ENCODE results near the gene TCEAL4. TPM values are rescaled to one million over a fixed set of nuclear protein-coding genes. Genes with fewer than 3 reads are reported as not detected.
A peak's percentile ranks its signal among the peaks of the same experiment; 100 is the strongest.

Gene TCEAL4
- total and polyA plus RNA-seq, 2 donors (not counting 1 experiment from before 2014, with no cell fraction given) = 63.6 to 75.7 TPM

DNA sequence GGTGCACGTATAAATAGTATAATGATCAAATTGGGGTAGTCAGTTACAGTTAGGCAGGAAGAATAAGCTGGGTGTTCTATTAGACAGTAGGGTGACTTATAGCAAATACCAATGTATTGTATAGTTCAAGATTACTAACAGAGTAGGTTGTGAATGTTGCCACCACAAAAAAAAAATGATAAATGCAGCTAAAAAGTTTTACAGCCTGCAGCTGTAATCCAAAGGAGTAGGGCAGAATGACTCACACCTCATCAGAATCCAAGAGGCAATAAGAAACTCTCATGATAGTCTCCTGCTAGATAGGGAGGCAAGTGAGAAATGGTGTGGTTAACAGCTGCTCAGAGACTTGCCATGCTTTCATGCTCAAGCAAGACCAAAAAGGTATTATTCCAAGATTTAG, 19.6 kb upstream of the TCEAL4 start:
- Histone ChIP-seq H3K9me3 (ENCODE audit: control insufficient read depth, insufficient read depth, low read depth, low read length) (no peaks in the 10 kb centered on the region), H3K4me1 (ENCODE audit: control insufficient read depth, extremely low read depth, insufficient read depth, low read length) (no peaks in the 10 kb centered on the region), H3K27me3 (ENCODE audit: control insufficient read depth, insufficient read depth, low read length) (no peaks in the 10 kb centered on the region), H4K20me1 (ENCODE audit: control insufficient read depth, extremely low read depth, insufficient read depth, low read length) (no peaks in the 10 kb centered on the region), H3K79me2 (ENCODE audit: control insufficient read depth, insufficient read depth, low read length) (no peaks in the 10 kb centered on the region), H3K9ac (ENCODE audit: insufficient read depth, low read length) (no peak overlapping the region), H2AFZ (ENCODE audit: low read length) (no peak overlapping the region), H3K27ac (ENCODE audit: insufficient read depth, low read length) (no peak overlapping the region), H3K4me2 (ENCODE audit: extremely low read depth, insufficient read depth, low read length) (no peak overlapping the region), H3K4me3 (replicated peaks in 1 of 4; ENCODE audit: control extremely low read depth in 1 of 4, insufficient read depth in 1 of 4, low read depth in 3 of 4, low read length in 4 of 4) (no peak overlapping the region), H3K36me3 (ENCODE audit: control insufficient read depth, insufficient read depth, low read length) (no peaks in the 10 kb centered on the region)
- TF ChIP-seq EZH2 (IDR thresholded peaks at IDR 0.05; ENCODE audit: low read length, missing control alignments) = no peak
- TF ChIP-seq, protein P1, sequence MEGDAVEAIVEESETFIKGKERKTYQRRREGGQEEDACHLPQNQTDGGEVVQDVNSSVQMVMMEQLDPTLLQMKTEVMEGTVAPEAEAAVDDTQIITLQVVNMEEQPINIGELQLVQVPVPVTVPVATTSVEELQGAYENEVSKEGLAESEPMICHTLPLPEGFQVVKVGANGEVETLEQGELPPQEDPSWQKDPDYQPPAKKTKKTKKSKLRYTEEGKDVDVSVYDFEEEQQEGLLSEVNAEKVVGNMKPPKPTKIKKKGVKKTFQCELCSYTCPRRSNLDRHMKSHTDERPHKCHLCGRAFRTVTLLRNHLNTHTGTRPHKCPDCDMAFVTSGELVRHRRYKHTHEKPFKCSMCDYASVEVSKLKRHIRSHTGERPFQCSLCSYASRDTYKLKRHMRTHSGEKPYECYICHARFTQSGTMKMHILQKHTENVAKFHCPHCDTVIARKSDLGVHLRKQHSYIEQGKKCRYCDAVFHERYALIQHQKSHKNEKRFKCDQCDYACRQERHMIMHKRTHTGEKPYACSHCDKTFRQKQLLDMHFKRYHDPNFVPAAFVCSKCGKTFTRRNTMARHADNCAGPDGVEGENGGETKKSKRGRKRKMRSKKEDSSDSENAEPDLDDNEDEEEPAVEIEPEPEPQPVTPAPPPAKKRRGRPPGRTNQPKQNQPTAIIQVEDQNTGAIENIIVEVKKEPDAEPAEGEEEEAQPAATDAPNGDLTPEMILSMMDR (conservative IDR thresholded peaks at IDR 0.05 in 1 of 2, IDR thresholded peaks at IDR 0.05 in 1 of 2; ENCODE audit: low read depth in 1 of 2, low read length in 2 of 2) = no peak
- peak; percentile 54 to 81 for DNase-seq (ENCODE audit: low read depth in 2 of 2)

DNA sequence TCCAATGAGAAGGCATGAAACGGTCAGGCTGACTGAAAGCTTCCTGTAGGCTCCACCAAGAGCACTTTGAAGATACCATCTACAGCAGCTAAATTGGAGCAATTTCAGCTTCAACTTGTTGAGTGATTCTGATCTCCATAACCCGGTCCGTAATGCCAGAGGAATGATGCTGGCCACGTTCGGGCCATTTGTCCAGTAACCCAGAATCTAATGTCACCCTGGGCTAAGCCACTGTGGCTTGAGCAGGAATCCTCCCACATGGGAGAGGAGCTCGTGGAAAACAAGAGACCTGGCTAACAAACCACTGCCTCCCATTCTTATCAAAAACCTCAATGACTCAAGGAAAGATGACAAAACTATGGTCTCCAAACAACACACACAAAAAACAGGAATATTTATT, 14.2 kb upstream of the TCEAL4 start:
- H3K9me3 ChIP-seq (ENCODE audit: control insufficient read depth, insufficient read depth, low read depth, low read length) = no peaks in the 10 kb centered on the region

DNA sequence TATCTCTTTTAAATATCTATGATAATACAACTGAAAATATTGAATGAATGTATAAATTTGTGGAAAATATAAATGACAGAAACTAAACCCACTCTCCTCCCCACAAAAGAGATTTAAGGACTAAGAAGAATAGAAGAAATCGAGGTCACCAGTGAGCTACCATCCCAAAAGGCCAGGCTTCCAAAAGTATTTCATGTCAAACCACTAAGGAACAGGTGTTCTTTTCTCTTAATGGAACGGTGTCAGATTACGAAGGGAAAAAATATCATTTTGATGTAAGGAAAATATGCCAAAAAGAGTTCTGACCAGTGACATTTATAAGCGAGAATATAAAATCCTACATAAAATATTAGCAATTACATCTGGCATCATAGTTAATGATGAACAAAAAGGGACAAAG, 13.6 kb upstream of the TCEAL4 start:
- Histone ChIP-seq H3K27ac (ENCODE audit: insufficient read depth, low read length) (no peak overlapping the region), H3K4me3 (replicated peaks in 1 of 4; ENCODE audit: control extremely low read depth in 1 of 4, insufficient read depth in 1 of 4, low read depth in 3 of 4, low read length in 4 of 4) (no peak overlapping the region), H3K9ac (ENCODE audit: insufficient read depth, low read length) (no peak overlapping the region), H3K36me3 (ENCODE audit: control insufficient read depth, insufficient read depth, low read length) (no peaks in the 10 kb centered on the region), H3K4me1 (ENCODE audit: control insufficient read depth, extremely low read depth, insufficient read depth, low read length) (no peaks in the 10 kb centered on the region), H3K9me3 (ENCODE audit: control insufficient read depth, insufficient read depth, low read depth, low read length) (no peaks in the 10 kb centered on the region), H3K79me2 (ENCODE audit: control insufficient read depth, insufficient read depth, low read length) (no peaks in the 10 kb centered on the region), H3K4me2 (ENCODE audit: extremely low read depth, insufficient read depth, low read length) (no peak overlapping the region), H3K27me3 (ENCODE audit: control insufficient read depth, insufficient read depth, low read length) (no peaks in the 10 kb centered on the region), H2AFZ (ENCODE audit: low read length) (no peak overlapping the region), H4K20me1 (ENCODE audit: control insufficient read depth, extremely low read depth, insufficient read depth, low read length) (no peaks in the 10 kb centered on the region)
- DNase-seq (ENCODE audit: low read depth in 2 of 2) = no peak
- TF ChIP-seq, protein P1 (conservative IDR thresholded peaks at IDR 0.05 in 1 of 2, IDR thresholded peaks at IDR 0.05 in 1 of 2; ENCODE audit: low read depth in 1 of 2, low read length in 2 of 2) = no peak
- no peak for TF ChIP-seq EZH2 (IDR thresholded peaks at IDR 0.05; ENCODE audit: low read length, missing control alignments)

More for the DNA sequence above, 14.2 kb upstream of the TCEAL4 start:
- H4K20me1 ChIP-seq (ENCODE audit: control insufficient read depth, extremely low read depth, insufficient read depth, low read length) = no peaks in the 10 kb centered on the region
- no peak for DNase-seq (ENCODE audit: low read depth in 2 of 2)
- H3K79me2 ChIP-seq (ENCODE audit: control insufficient read depth, insufficient read depth, low read length) = no peaks in the 10 kb centered on the region
- H3K4me1 ChIP-seq (ENCODE audit: control insufficient read depth, extremely low read depth, insufficient read depth, low read length) = no peaks in the 10 kb centered on the region
- H3K27me3 ChIP-seq (ENCODE audit: control insufficient read depth, insufficient read depth, low read length) = no peaks in the 10 kb centered on the region
- no peak overlapping the region for H3K4me3 ChIP-seq (replicated peaks in 1 of 4; ENCODE audit: control extremely low read depth in 1 of 4, insufficient read depth in 1 of 4, low read depth in 3 of 4, low read length in 4 of 4)
- H3K9ac ChIP-seq (ENCODE audit: insufficient read depth, low read length) = no peak overlapping the region
- no peak for TF ChIP-seq EZH2 (IDR thresholded peaks at IDR 0.05; ENCODE audit: low read length, missing control alignments)
- TF ChIP-seq, protein P1 (conservative IDR thresholded peaks at IDR 0.05 in 1 of 2, IDR thresholded peaks at IDR 0.05 in 1 of 2; ENCODE audit: low read depth in 1 of 2, low read length in 2 of 2) = no peak
- no peak overlapping the region for H3K4me2 ChIP-seq (ENCODE audit: extremely low read depth, insufficient read depth, low read length)
- H3K36me3 ChIP-seq (ENCODE audit: control insufficient read depth, insufficient read depth, low read length) = no peaks in the 10 kb centered on the region
- H3K27ac ChIP-seq (ENCODE audit: insufficient read depth, low read length) = no peak overlapping the region
- H2AFZ ChIP-seq (ENCODE audit: low read length) = no peak overlapping the region
